CD4-positive, CD25-positive, alpha-beta regulatory T cell (primary cell): Measurements from ENCODE around the gene ZBTB8B. TPM values are rescaled to one million over a fixed set of nuclear protein-coding genes. Genes with fewer than 3 reads are reported as not detected.

Experiments
- ATAC-seq, 2 donors: fragments of 150-1000 bp; cut with Tn5 transposase; one replicate each; pipeline ENCODE4 v1.10.0; 2021; ENCODE audit warnings: low read depth in 2 of 2, moderate number of reproducible peaks in 2 of 2, moderate library complexity in 1 of 2
- DNase-seq, 3 donors: peaks; one replicate each; pipeline versions ENCODE4 v3.0.0 to v3.0.0-alpha.2; 2012 to 2022; ENCODE audit warnings: mixed read lengths in 1 of 3
- H3K27ac ChIP-seq: one replicate; pipeline ENCODE4 v1.7.0; 2013; ENCODE audit warnings: mild to moderate bottlenecking, low read length; ENCODE audit not compliant: insufficient read depth, poor library complexity, severe bottlenecking
- H3K27me3 ChIP-seq: one replicate; pipeline ENCODE4 v1.7.0; 2013; ENCODE audit warnings: low read length; ENCODE audit not compliant: control insufficient read depth, insufficient read depth
- H3K36me3 ChIP-seq: one replicate; pipeline ENCODE4 v1.7.0; 2013; ENCODE audit warnings: mild to moderate bottlenecking, low read length, moderate library complexity; ENCODE audit not compliant: control insufficient read depth, insufficient read depth
- H3K4me1 ChIP-seq: 2 replicates; pipeline ENCODE4 v1.7.0; 2013; ENCODE audit warnings: mild to moderate bottlenecking, low read length; ENCODE audit not compliant: insufficient read depth, control insufficient read depth, poor library complexity, severe bottlenecking
- H3K4me3 ChIP-seq: one replicate; pipeline ENCODE4 v1.7.0; 2013; ENCODE audit warnings: low read depth, mild to moderate bottlenecking, low read length, moderate library complexity
- H3K9me3 ChIP-seq, 2 experiments: 1 replicate in 1 of 2; 2 replicates in 1 of 2; pipeline ENCODE4 v1.7.0; 2013; ENCODE audit warnings: low read length in 2 of 2, mild to moderate bottlenecking in 1 of 2, moderate library complexity in 1 of 2; ENCODE audit not compliant: control insufficient read depth in 2 of 2
- H3K27ac Mint-ChIP-seq, 3 donors: one replicate each; pipeline ENCODE4 v1.8.0; 2020 to 2022; ENCODE audit warnings: mild to moderate bottlenecking in 3 of 3, mixed read lengths in 3 of 3, moderate library complexity in 2 of 3
- H3K27me3 Mint-ChIP-seq: one replicate; pipeline ENCODE4 v1.8.0; 2022; ENCODE audit warnings: mild to moderate bottlenecking, mixed read lengths
- H3K36me3 Mint-ChIP-seq: one replicate; pipeline ENCODE4 v1.8.0; 2020; ENCODE audit warnings: mixed read lengths
- H3K4me1 Mint-ChIP-seq, 4 donors: one replicate each; pipeline ENCODE4 v1.8.0; 2020 to 2022; ENCODE audit warnings: mixed read lengths in 4 of 4, mild to moderate bottlenecking in 1 of 4
- H3K4me3 Mint-ChIP-seq, 4 donors: one replicate each; pipeline ENCODE4 v1.8.0; 2020 to 2022; ENCODE audit warnings: mild to moderate bottlenecking in 4 of 4, mixed read lengths in 4 of 4, moderate library complexity in 3 of 4
- H3K9me3 Mint-ChIP-seq, 7 donors: one replicate each; pipeline ENCODE4 v1.8.0; 2020 to 2022; ENCODE audit warnings: mixed read lengths in 7 of 7, mild to moderate bottlenecking in 3 of 7, moderate library complexity in 2 of 7
- polyA plus RNA-seq, 4 donors: library from polyadenylated mRNA; unstranded; fragments of 300-500 nt; fragmentation: Illumina TruSeq; gene quantifications; one replicate each; pipeline ENCODE4 v1.2.3, GENCODE V29; 2021
- total RNA-seq: library from RNA; stranded (reverse); gene quantifications from one replicate; pipeline ENCODE4 v1.2.3, GENCODE V29; 2022

The ZBTB8B gene
- total and polyA plus RNA-seq, 5 donors from 2014 or later: not detected

DNA sequence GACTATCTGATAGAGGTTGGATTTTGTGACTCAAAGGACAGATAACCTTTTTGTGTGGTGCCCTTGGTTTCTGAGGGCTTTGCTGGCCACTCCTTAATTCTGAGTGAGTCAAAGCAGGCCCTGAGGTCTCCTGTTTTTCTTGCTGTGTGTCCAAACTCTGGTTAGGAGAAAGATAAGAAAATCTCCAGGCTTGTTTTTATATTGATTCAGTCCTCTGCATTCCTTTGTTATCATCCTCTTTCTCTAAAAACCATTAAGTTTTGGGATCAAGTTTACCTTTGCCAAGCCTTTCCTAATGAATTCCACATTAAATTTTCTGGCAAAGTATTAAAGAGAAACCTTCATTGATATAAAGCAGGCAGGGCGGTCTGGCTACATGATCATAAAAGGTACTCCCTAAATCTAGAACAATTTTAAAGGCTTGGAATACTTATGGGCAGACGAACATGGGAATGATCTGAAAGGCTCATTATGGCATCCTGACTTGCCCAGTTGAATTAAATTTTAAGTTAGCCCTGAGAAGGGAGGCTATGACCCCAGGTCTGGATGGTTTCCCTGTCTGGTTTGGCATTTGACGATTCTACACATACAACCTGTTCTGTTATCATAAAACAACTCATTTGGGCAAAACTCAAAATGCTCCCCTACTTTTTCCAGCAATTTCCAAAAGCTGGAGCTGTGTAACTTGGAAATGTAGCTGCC is 20.8 kb downstream of the ZBTB8B start:
- Histone ChIP-seq H3K36me3 (no peaks in the 10 kb centered on the region), H3K4me1 (no peaks in the 10 kb centered on the region), H3K27me3 (peaks cover 7% of the 10 kb centered on the region), H3K27ac (no peak overlapping the region), H3K9me3 (no peaks in the 10 kb centered on the region), H3K4me3 (no peak overlapping the region)
- Mint-ChIP-seq H3K27me3 (peaks cover 5% of the 10 kb centered on the region), H3K4me1 (no peaks in the 10 kb centered on the region), H3K27ac (no peak overlapping the region), H3K4me3 (no peak overlapping the region), H3K9me3 (no peaks in the 10 kb centered on the region), H3K36me3 (no peaks in the 10 kb centered on the region)
- ATAC-seq: no peak
- DNase-seq: no peak

DNA sequence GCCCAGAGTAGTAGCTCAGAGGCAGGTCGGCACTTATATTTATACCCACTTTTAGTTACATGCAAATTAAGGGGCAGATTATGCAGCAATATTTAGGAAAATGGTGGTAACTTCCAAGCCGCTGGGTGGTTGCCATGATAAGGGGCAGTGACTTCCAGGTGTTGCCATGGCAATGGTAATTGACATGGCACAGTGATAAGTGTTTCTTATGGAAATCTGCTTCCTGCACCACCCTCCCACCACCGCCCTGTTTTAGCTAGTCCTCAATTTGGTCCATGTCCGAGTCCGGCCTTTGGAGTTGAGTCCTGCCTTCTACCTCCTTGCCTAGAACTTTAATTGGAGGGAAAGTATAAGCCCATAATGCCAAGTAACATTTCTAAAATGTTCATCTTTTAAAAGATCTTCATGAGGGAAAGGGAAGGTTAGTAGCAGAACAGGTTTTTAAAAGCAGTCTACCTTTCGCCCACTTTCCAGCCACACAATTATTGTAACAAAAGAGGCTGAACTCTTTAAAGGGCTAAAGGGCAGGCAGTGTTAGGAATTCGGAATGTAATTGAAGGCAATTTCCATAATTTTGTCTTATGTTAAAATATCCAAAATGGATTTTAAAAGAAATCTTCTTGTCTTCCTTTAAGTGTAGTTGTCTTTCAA is 21.7 kb downstream of the ZBTB8B start:
- Histone ChIP-seq H3K27me3 (peaks cover 5% of the 10 kb centered on the region), H3K4me1 (no peaks in the 10 kb centered on the region), H3K4me3 (no peak overlapping the region), H3K9me3 (no peaks in the 10 kb centered on the region), H3K27ac (no peak overlapping the region), H3K36me3 (no peaks in the 10 kb centered on the region)
- Mint-ChIP-seq H3K36me3 (no peaks in the 10 kb centered on the region), H3K9me3 (no peaks in the 10 kb centered on the region), H3K4me3 (no peak overlapping the region), H3K27me3 (peaks cover 9% of the 10 kb centered on the region), H3K27ac (no peak overlapping the region), H3K4me1 (no peaks in the 10 kb centered on the region)
- no peak for ATAC-seq
- DNase-seq: no peak

DNA sequence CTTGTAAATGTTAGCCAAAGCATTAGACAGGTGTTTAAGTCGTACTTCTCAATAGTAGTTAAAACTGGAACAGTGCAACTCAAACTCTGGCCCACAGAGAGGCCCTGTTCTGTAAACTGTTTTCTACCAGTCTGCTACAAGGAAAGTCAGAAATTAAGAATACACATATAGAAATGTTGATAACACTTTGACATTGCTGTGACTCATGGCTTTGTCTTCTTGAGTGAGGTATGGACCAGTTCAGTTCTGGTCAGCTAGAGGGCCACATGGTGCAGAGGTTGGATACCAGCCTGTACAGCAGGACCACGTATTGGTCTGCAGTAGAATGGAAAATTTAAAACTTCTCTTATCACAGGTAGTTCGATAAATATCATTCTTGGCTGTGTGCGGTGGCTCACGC is 22.3 kb downstream of the ZBTB8B start:
- H3K4me1 ChIP-seq: no peaks in the 10 kb centered on the region
- no peaks in the 10 kb centered on the region for H3K9me3 ChIP-seq
- Mint-ChIP-seq H3K27me3 (peaks cover 9% of the 10 kb centered on the region), H3K4me1 (no peaks in the 10 kb centered on the region), H3K4me3 (no peak overlapping the region), H3K36me3 (no peaks in the 10 kb centered on the region), H3K9me3 (no peaks in the 10 kb centered on the region), H3K27ac (no peak overlapping the region)
- no peak overlapping the region for H3K27ac ChIP-seq
- no peak overlapping the region for H3K4me3 ChIP-seq
- H3K27me3 ChIP-seq: peaks cover 5% of the 10 kb centered on the region
- DNase-seq (no peak), ATAC-seq (no peak)
- H3K36me3 ChIP-seq: no peaks in the 10 kb centered on the region

DNA sequence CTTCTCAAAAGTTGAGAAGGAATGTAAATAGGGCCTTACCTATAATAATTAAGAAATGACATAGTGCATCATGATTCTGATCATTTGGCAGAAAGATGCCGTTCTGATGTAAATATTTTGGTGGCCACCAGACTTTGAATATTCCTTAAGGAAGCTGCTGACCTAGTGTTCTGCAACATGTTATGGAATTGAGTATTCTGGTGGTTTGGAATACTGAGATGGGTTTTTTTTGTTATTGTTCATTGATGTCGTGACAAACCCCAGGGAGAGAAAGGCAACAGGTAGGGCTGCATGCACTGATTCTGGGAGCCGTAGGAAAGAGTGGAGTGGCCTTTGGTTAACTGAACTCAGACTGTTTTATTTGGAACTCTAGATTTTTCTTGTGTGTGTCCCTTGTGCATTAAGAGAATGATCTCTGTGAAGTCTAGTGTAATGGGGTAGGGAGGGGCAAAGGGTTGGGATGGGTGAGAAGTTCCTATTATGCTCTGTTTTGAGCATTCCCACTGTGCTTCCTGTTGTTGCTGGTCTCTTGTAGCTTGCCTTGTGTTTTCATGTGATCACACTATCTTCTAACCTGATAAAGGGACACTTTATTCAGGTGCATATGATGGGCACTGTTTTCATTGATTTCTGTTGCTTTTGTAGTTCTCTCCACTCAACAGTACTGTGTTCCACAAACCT is 25.0 kb downstream of the ZBTB8B start:
- Mint-ChIP-seq H3K4me1 (no peaks in the 10 kb centered on the region), H3K27ac (no peak overlapping the region), H3K36me3 (no peaks in the 10 kb centered on the region), H3K9me3 (no peaks in the 10 kb centered on the region), H3K27me3 (peaks cover 20% of the 10 kb centered on the region), H3K4me3 (no peak overlapping the region)
- Histone ChIP-seq H3K36me3 (no peaks in the 10 kb centered on the region), H3K27ac (no peak overlapping the region), H3K27me3 (peaks cover 5% of the 10 kb centered on the region), H3K4me3 (no peak overlapping the region), H3K9me3 (no peaks in the 10 kb centered on the region), H3K4me1 (no peaks in the 10 kb centered on the region)
- ATAC-seq: no peak
- no peak for DNase-seq

DNA sequence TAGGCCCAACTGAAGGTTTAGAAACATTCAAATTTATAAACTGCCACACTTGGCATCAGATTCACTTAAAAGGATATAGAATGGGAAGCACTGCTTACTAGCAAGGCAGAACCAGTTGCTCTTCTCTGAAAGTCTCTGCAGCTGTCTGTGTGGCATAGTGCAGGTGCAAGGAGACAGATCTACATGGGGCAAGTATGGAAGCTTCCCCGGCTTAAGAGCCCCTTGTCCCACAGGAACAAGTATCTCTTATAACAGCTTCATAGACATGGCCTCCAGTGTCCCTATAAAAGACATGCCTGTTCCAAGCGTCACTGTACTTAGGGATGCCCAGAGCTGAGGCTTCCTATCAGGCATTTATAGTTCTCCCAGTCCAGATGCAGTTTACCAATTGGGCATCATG is 26.5 kb downstream of the ZBTB8B start:
- no peak overlapping the region for H3K27ac Mint-ChIP-seq
- Histone ChIP-seq H3K4me3 (no peak overlapping the region), H3K27ac (no peak overlapping the region), H3K36me3 (no peaks in the 10 kb centered on the region), H3K4me1 (no peaks in the 10 kb centered on the region), H3K9me3 (no peaks in the 10 kb centered on the region), H3K27me3 (peaks cover 7% of the 10 kb centered on the region)
- ATAC-seq: no peak
- no peaks in the 10 kb centered on the region for H3K36me3 Mint-ChIP-seq
- no peak overlapping the region for H3K4me3 Mint-ChIP-seq
- H3K27me3 Mint-ChIP-seq: peaks cover 33% of the 10 kb centered on the region
- no peaks in the 10 kb centered on the region for H3K4me1 Mint-ChIP-seq
- H3K9me3 Mint-ChIP-seq: no peaks in the 10 kb centered on the region
- DNase-seq: no peak

- H3K27me3 Mint-ChIP-seq: peaks cover 46% of the 10 kb centered on the region
- ATAC-seq: no peak
- no peak overlapping the region for H3K27ac Mint-ChIP-seq
- no peaks in the 10 kb centered on the region for H3K36me3 Mint-ChIP-seq
- H3K4me1 ChIP-seq: no peaks in the 10 kb centered on the region
- H3K27me3 ChIP-seq: peaks cover 13% of the 10 kb centered on the region
- no peak overlapping the region for H3K27ac ChIP-seq
- no peaks in the 10 kb centered on the region for H3K9me3 ChIP-seq
- H3K4me1 Mint-ChIP-seq: no peaks in the 10 kb centered on the region
- H3K9me3 Mint-ChIP-seq: no peaks in the 10 kb centered on the region
- DNase-seq: no peak
- no peak overlapping the region for H3K4me3 Mint-ChIP-seq
- no peaks in the 10 kb centered on the region for H3K36me3 ChIP-seq
- H3K4me3 ChIP-seq: no peak overlapping the region
Observed at GRCh38 chr1:32494196-32494595, 29.3 kb downstream of the ZBTB8B start.

DNA sequence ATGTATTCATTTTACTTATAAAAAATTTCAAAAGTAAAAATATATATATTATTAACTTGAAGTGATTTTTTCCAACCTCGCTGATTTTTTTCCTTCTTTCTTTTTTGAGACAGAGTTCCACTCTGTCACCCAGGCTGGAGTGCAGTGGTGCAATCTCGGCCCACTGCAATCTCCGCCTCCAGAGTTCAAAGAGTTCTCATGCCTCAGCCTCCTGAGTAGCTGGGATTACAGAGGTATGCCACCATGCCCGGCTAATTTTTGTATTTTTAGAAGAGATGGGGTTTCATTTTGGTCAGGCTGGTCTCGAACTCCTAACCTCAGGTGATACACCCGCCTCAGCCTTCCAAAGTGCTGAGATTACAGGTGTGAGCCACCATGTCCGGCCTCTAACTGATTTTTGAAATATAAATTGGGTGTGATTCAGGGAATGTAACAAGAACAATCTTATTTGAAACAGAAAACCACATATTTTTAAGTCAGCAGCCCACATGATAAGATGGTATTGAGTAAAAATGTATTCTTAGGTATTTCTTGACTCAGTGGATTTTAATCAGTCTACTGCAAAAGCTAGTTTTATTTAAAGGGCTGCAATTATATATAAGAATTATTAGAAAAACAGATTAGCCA is 30.0 kb downstream of the ZBTB8B start:
- peaks cover 0 to 6% (median 0%) of the 10 kb centered on the region in 4 donors for H3K4me1 Mint-ChIP-seq
- Histone ChIP-seq H3K36me3 (no peaks in the 10 kb centered on the region), H3K4me3 (no peak overlapping the region), H3K27me3 (peaks cover 17% of the 10 kb centered on the region), H3K27ac (no peak overlapping the region), H3K4me1 (no peaks in the 10 kb centered on the region), H3K9me3 (no peaks in the 10 kb centered on the region)
- H3K9me3 Mint-ChIP-seq: no peaks in the 10 kb centered on the region
- H3K27me3 Mint-ChIP-seq: peaks cover 46% of the 10 kb centered on the region
- no peak overlapping the region for H3K27ac Mint-ChIP-seq
- no peak for DNase-seq
- no peak for ATAC-seq
- no peaks in the 10 kb centered on the region for H3K36me3 Mint-ChIP-seq
- H3K4me3 Mint-ChIP-seq: no peak overlapping the region
